NCI-H1930 (cell line): ENCODE measurements around the gene LRRC10B.

Experiments used
- DNase-seq, 2 experiments: peaks; one replicate each; lab custom pipeline; 2025; lab: John Stamatoyannopoulos, UW

The LRRC10B gene

GRCh38 chr11:61486779-61487178 lies 21.8 kb upstream of the LRRC10B start:
- DNase-seq, result no peak

GRCh38 chr11:61487342-61488025 lies 21.1 kb upstream of the LRRC10B start:
- DNase-seq, result no peak

GRCh38 chr11:61488651-61489291 lies 19.8 kb upstream of the LRRC10B start:
- no peak for DNase-seq

- no peak for DNase-seq
These were observed 18.5 kb upstream of the LRRC10B start for GRCh38 chr11:61489833-61490721.

- no peak for DNase-seq
These were observed 16.7 kb upstream of the LRRC10B start for GRCh38 chr11:61491736-61492395.

- DNase-seq, result no peak
These were observed 14.1 kb upstream of the LRRC10B start for GRCh38 chr11:61494381-61494961.

GRCh38 chr11:61495801-61496601 lies 12.5 kb upstream of the LRRC10B start:
- DNase-seq, result no peak

GRCh38 chr11:61496602-61497400 lies 11.7 kb upstream of the LRRC10B start:
- no peak for DNase-seq

- no peak for DNase-seq
These were observed 11.1 kb upstream of the LRRC10B start for GRCh38 chr11:61497473-61497872.

- DNase-seq, result no peak
These were observed 10.7 kb upstream of the LRRC10B start for GRCh38 chr11:61497876-61498275.

GRCh38 chr11:61498767-61499341 lies 9.7 kb upstream of the LRRC10B start:
- DNase-seq, result no peak

- DNase-seq, result no peak
These were observed 8.6 kb upstream of the LRRC10B start for GRCh38 chr11:61499816-61500491.

- DNase-seq, result no peak
These were observed 6.0 kb upstream of the LRRC10B start for GRCh38 chr11:61502522-61502921.

- no peak for DNase-seq
These were observed 5.3 kb upstream of the LRRC10B start for GRCh38 chr11:61503135-61503770.

- no peak for DNase-seq
These were observed 3.4 kb upstream of the LRRC10B start for GRCh38 chr11:61505106-61505505.

- DNase-seq, result no peak
These were observed 2.9 kb upstream of the LRRC10B start for GRCh38 chr11:61505640-61506155.

- no peak for DNase-seq
These were observed 1.4 kb upstream of the LRRC10B start for GRCh38 chr11:61507012-61507768.
